Measurements from ENCODE around the gene CFHR5.

- TF ChIP-seq CTCF (conservative IDR thresholded peaks at IDR 0.05) (no peak), ZFX (IDR thresholded peaks at IDR 0.05) (no peak)
These were observed 31.5 kb downstream of the CFHR5 start for GRCh38 chr1:197008861-197009260.

Data from C4-2B (cell line).